Activated T-helper 2 cell treated with anti-CD3 and anti-CD28 coated beads, Interferon-gamma antibody, Interleukin-2, Interleukin-4, amounts not matched to agents 10 μg/mL and 5 μg/mL and 100 μg/mL, durations not matched to agents 14 hours and 24 hours and 36 hours (primary cell): ENCODE measurements around the gene TMSB10. TPM values are rescaled to one million over a fixed set of nuclear protein-coding genes. Genes with fewer than 3 reads are reported as not detected.
A peak's percentile ranks its signal among the peaks of the same experiment; 100 is the strongest.

ENCODE experiments used
- DNase-seq: peaks from one replicate; pipeline ENCODE4 v3.0.0; 2021; ENCODE audit warnings: low spot score
- H3K27ac Mint-ChIP-seq: one replicate; pipeline ENCODE4 v1.8.0; 2021; ENCODE audit warnings: mixed read lengths
- H3K27me3 Mint-ChIP-seq: one replicate; pipeline ENCODE4 v1.8.0; 2021; ENCODE audit warnings: low read depth, mixed read lengths
- H3K36me3 Mint-ChIP-seq: one replicate; pipeline ENCODE4 v1.8.0; 2021; ENCODE audit warnings: low read depth, mixed read lengths
- H3K4me1 Mint-ChIP-seq: one replicate; pipeline ENCODE4 v1.8.0; 2021; ENCODE audit warnings: low read depth, mixed read lengths
- H3K4me3 Mint-ChIP-seq: one replicate; pipeline ENCODE4 v1.8.0; 2021; ENCODE audit warnings: low read depth, mild to moderate bottlenecking, moderate library complexity, mixed read lengths
- H3K9me3 Mint-ChIP-seq: one replicate; pipeline ENCODE4 v1.8.0; 2021; ENCODE audit warnings: mixed read lengths
- intact Hi-C: fragments of 100-400 bp; cut with micrococcal nuclease; formaldehyde crosslinking; loops from one replicate; pipeline ENCODE4 v1.15.1; 2023
- total RNA-seq: library from RNA; stranded (reverse); gene quantifications from 2 replicates; pipeline ENCODE4 v1.2.3, GENCODE V29; 2022

Gene TMSB10
- total RNA-seq, 1 donor from 2014 or later, result 2,847 TPM

DNA sequence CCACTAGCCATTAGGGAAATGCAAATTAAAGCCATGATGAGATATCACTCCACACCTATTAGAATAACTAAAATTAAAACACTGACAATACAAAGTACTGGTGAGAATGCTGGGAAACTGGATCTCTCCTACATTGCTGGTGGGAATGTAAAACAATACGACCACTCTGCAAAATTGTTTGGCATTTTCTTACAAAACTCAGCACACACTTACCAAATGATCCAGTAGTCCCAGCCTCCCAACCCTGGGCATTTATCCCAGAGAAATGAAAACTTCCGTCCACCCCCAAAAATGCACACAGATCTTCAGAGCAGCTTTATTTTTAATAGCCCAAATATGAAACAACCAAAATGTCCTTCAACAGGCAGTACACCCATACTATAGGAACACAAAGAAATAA is 8.9 kb upstream of the TMSB10 start:
- DNase-seq, result no peak
- peaks cover 55% of the 10 kb centered on the region for H3K4me1 Mint-ChIP-seq

GRCh38 chr2:84897773-84898172 is 7.7 kb upstream of the TMSB10 start:
- DNase-seq, result no peak
- Mint-ChIP-seq H3K27ac (peak overlapping the region; percentile 95), H3K27me3 (no peaks in the 10 kb centered on the region), H3K4me1 (peaks cover 56% of the 10 kb centered on the region), H3K9me3 (no peaks in the 10 kb centered on the region), H3K4me3 (no peak overlapping the region), H3K36me3 (peaks cover 6% of the 10 kb centered on the region)
- intact Hi-C loops, result loop anchor here (1.0 to 2.0 kb wide), 3 partner anchors 8 to 15 kb away; no protein-coding TSS in a partner anchor

More for the DNA sequence above, 8.9 kb upstream of the TMSB10 start:
- Mint-ChIP-seq H3K27me3 (no peaks in the 10 kb centered on the region), H3K9me3 (no peaks in the 10 kb centered on the region), H3K27ac (peak overlapping the region; percentile 13), H3K4me3 (no peak overlapping the region), H3K36me3 (peaks cover 3% of the 10 kb centered on the region)
- intact Hi-C loops, result no loop called here

GRCh38 chr2:84899304-84900204 is 5.9 kb upstream of the TMSB10 start:
- DNase-seq, result no peak
- Mint-ChIP-seq H3K9me3 (no peaks in the 10 kb centered on the region), H3K4me3 (no peak overlapping the region), H3K36me3 (peaks cover 10% of the 10 kb centered on the region), H3K27ac (no peak overlapping the region), H3K27me3 (no peaks in the 10 kb centered on the region), H3K4me1 (peaks cover 58% of the 10 kb centered on the region)
- intact Hi-C loops, result loop anchor here (2.0 to 5.0 kb wide), 2 partner anchors 17 to 38 kb away; no protein-coding TSS in a partner anchor

DNA sequence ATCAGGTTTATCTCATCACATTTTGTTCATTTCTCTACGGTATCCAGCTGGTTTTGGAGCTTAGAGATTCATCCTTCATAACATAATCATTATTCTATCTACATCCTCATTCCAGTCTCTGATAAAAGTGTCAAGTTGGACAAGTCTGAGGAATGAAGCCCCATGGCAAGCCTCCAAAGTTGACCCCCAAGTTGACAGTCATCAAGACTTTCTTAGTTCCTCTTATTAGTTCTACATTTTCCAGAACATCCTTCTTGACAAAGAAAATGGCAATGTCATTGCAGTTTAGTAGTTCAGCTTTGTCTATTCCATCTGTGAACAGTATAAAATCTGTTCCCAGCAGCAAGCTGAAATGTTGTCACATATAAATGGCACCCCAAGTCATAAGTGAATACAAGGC is 4.5 kb upstream of the TMSB10 start:
- intact Hi-C loops, result loop anchor here (5.0 kb wide), 1 partner anchor 36 kb away; no protein-coding TSS in a partner anchor
- Mint-ChIP-seq H3K36me3 (peaks cover 11% of the 10 kb centered on the region), H3K4me3 (no peak overlapping the region), H3K27ac (no peak overlapping the region), H3K4me1 (peaks cover 50% of the 10 kb centered on the region), H3K27me3 (no peaks in the 10 kb centered on the region), H3K9me3 (no peaks in the 10 kb centered on the region)
- no peak for DNase-seq

- no peak overlapping the region for H3K4me3 Mint-ChIP-seq
- peaks cover 47% of the 10 kb centered on the region for H3K4me1 Mint-ChIP-seq
- peaks cover 18% of the 10 kb centered on the region for H3K36me3 Mint-ChIP-seq
- no peaks in the 10 kb centered on the region for H3K9me3 Mint-ChIP-seq
- H3K27me3 Mint-ChIP-seq, result no peaks in the 10 kb centered on the region
- intact Hi-C loops, result loop anchor here (5.0 kb wide), 1 partner anchor 36 kb away; no protein-coding TSS in a partner anchor
- peak overlapping the region; percentile 69 for H3K27ac Mint-ChIP-seq
- no peak for DNase-seq
Observed at GRCh38 chr2:84901593-84902120, 3.8 kb upstream of the TMSB10 start.

DNA sequence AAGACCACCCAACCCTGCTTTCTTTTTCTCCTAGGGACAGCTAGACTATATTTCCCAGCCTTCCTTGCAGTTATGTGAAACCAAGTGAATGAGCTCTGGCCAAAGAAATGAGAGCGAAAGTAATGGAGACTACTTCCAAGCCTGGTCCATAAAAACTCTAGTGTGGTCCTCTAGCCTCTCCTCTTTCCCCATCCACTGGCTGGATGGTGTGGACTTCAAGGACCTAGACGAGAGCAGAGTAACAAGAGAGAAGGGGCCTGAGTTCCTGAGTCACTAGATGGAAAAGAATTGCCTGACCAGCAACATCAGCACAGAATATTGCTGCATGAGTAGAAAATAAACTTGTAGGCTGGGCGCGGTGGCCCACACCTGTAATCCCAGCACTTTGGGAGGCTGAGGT is 2.9 kb upstream of the TMSB10 start:
- Mint-ChIP-seq H3K27me3 (no peaks in the 10 kb centered on the region), H3K27ac (no peak overlapping the region), H3K9me3 (no peaks in the 10 kb centered on the region), H3K36me3 (peaks cover 27% of the 10 kb centered on the region), H3K4me3 (no peak overlapping the region), H3K4me1 (peaks cover 47% of the 10 kb centered on the region)
- intact Hi-C loops, result loop anchor here (5.0 kb wide), 1 partner anchor 35 kb away; no protein-coding TSS in a partner anchor
- DNase-seq, result no peak

- Mint-ChIP-seq H3K4me1 (peaks cover 45% of the 10 kb centered on the region), H3K27ac (peak overlapping the region; percentile 63), H3K9me3 (peaks cover 3% of the 10 kb centered on the region), H3K4me3 (peak overlapping the region; percentile 42), H3K27me3 (no peaks in the 10 kb centered on the region), H3K36me3 (peaks cover 39% of the 10 kb centered on the region)
- intact Hi-C loops, result loop anchor here (5.0 kb wide), 1 partner anchor 33 kb away; no protein-coding TSS in a partner anchor
- no peak for DNase-seq
Observed at GRCh38 chr2:84904151-84904550, 1.3 kb upstream of the TMSB10 start.

- intact Hi-C loops, result loop anchor here (5.0 kb wide), 1 partner anchor 33 kb away; no protein-coding TSS in a partner anchor
- peak overlapping the region; percentile 67 for H3K4me3 Mint-ChIP-seq
- H3K27ac Mint-ChIP-seq, result peak overlapping the region; percentile 75
- no peaks in the 10 kb centered on the region for H3K27me3 Mint-ChIP-seq
- no peak for DNase-seq
- H3K36me3 Mint-ChIP-seq, result peaks cover 45% of the 10 kb centered on the region
- peaks cover 46% of the 10 kb centered on the region for H3K4me1 Mint-ChIP-seq
- peaks cover 9% of the 10 kb centered on the region for H3K9me3 Mint-ChIP-seq
Observed at GRCh38 chr2:84904717-84905174, 710 bp upstream of the TMSB10 start.

- Mint-ChIP-seq H3K36me3 (peaks cover 51% of the 10 kb centered on the region), H3K27ac (peak overlapping the region; percentile 76), H3K27me3 (no peaks in the 10 kb centered on the region), H3K9me3 (peaks cover 14% of the 10 kb centered on the region), H3K4me1 (peaks cover 44% of the 10 kb centered on the region), H3K4me3 (peak overlapping the region; percentile 83)
- intact Hi-C loops, result loop anchor here (1.0 to 2.0 kb wide), 3 partner anchors 18 to 64 kb away; partner anchors contain the start of genes KCMF1 and TRABD2A
- DNase-seq, result peak; percentile 72
Observed at GRCh38 chr2:84906108-84906899, 848 bp downstream of the TMSB10 start.

- peaks cover 14% of the 10 kb centered on the region for H3K9me3 Mint-ChIP-seq
- peak overlapping the region; percentile 76 for H3K27ac Mint-ChIP-seq
- peak; percentile 53 for DNase-seq
- no peaks in the 10 kb centered on the region for H3K27me3 Mint-ChIP-seq
- H3K4me3 Mint-ChIP-seq, result peak overlapping the region; percentile 83
- peaks cover 48% of the 10 kb centered on the region for H3K36me3 Mint-ChIP-seq
- peaks cover 48% of the 10 kb centered on the region for H3K4me1 Mint-ChIP-seq
- intact Hi-C loops, result loop anchor here (1.0 to 2.0 kb wide), 4 partner anchors 9 to 64 kb away; partner anchors contain the start of genes KCMF1 and TRABD2A
Observed at GRCh38 chr2:84906900-84907714, 1.7 kb downstream of the TMSB10 start.

DNA sequence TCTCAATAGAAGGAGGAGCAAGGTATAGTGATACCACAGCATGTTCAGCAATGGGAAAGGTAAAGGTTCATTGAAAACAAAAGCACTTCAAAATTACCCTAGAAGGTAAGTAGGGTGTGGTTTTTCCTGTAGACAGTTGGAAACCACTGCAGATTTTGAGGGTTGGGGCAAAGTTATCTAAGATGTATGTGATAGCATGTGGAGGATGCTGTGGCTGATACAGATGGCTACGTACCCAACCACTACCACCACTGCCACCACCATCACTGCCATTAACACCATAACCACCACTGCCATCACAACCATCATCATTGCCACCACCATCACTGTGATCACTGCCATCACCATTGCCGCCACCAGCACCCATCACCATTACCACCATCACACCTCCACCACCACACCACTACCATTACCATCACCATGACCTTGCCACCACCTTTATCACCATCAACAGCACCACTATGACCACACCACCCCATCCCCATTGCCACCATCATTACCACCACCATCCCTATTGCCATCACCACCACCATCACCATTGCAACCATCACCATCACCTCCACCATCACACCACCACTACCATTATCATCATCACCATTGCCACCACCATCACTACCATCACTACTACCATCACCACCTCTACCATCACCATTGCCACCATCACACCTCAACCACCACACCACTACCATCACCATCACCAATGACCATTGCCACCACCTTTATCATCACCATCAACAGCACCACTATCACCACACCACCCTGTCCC is 3.7 kb downstream of the TMSB10 start:
- intact Hi-C loops, result loop anchor here (1.0 kb wide), 2 partner anchors 10 to 16 kb away; no protein-coding TSS in a partner anchor
- H3K9me3 Mint-ChIP-seq, result peaks cover 14% of the 10 kb centered on the region
- peak overlapping the region; percentile 83 for H3K4me3 Mint-ChIP-seq
- H3K27ac Mint-ChIP-seq, result peak overlapping the region; percentile 81
- DNase-seq, result peak; percentile 68
- H3K27me3 Mint-ChIP-seq, result no peaks in the 10 kb centered on the region
- H3K36me3 Mint-ChIP-seq, result peaks cover 44% of the 10 kb centered on the region
- H3K4me1 Mint-ChIP-seq, result peaks cover 44% of the 10 kb centered on the region
